Right lung (tissue), 10 donors: ENCODE data around the gene UNC119B. TPM values are rescaled to one million over a fixed set of nuclear protein-coding genes. Genes with fewer than 3 reads are reported as not detected.
"Not testable (repeated sequence)": the region's sequence is repeated elsewhere in the genome, so short reads cannot be mapped to it uniquely, and the experiment has no call there.

Experiments used
- DNase-seq, 2 donors: peaks; one replicate each; pipeline ENCODE4 v3.0.0-alpha.2; 2013
- long read RNA-seq, 8 donors: transcript quantifications; one replicate each; lab custom pipeline, GENCODE V29; 2026
- polyA plus RNA-seq, 5 donors: library from polyadenylated mRNA; unstranded; fragments of 120-200 nt; gene quantifications; one replicate each; pipeline versions ENCODE4 v1.2.1 to v1.2.3, GENCODE V29; 2013; ENCODE audit warnings: inconsistent platforms in 1 of 5, low replicate concordance in 1 of 5; ENCODE audit not compliant: insufficient read length in 5 of 5, insufficient read depth in 1 of 5

The UNC119B gene
- 10 to 100 TPM; 44.3 to 62.8 (median 54.0) TPM for polyA plus RNA-seq
- long read RNA-seq, donor 1, full-length matches to known transcripts: 10 of 30 reads
- long read RNA-seq, donor 1, partial matches to known transcripts: 20 of 30 reads
- long read RNA-seq, donor 1, other reads (novel, unspliced or antisense): 0 of 30 reads
- long read RNA-seq, donor 2, full-length matches to known transcripts: 7 of 7 reads
- long read RNA-seq, donor 2, partial matches to known transcripts: 0 of 7 reads
- long read RNA-seq, donor 2, other reads (novel, unspliced or antisense): 0 of 7 reads
- long read RNA-seq, donor 3, full-length matches to known transcripts: 9 of 17 reads
- long read RNA-seq, donor 3, partial matches to known transcripts: 8 of 17 reads
- long read RNA-seq, donor 3, other reads (novel, unspliced or antisense): 0 of 17 reads
- long read RNA-seq, donor 4, full-length matches to known transcripts: 10 of 16 reads
- long read RNA-seq, donor 4, partial matches to known transcripts: 6 of 16 reads
- long read RNA-seq, donor 4, other reads (novel, unspliced or antisense): 0 of 16 reads
- long read RNA-seq, donor 5, full-length matches to known transcripts: 15 of 39 reads
- long read RNA-seq, donor 5, partial matches to known transcripts: 24 of 39 reads
- long read RNA-seq, donor 5, other reads (novel, unspliced or antisense): 0 of 39 reads
- long read RNA-seq, donor 6, full-length matches to known transcripts: 8 of 26 reads
- long read RNA-seq, donor 6, partial matches to known transcripts: 18 of 26 reads
- long read RNA-seq, donor 6, other reads (novel, unspliced or antisense): 0 of 26 reads
- long read RNA-seq, donor 7, full-length matches to known transcripts: 14 of 24 reads
- long read RNA-seq, donor 7, partial matches to known transcripts: 10 of 24 reads
- long read RNA-seq, donor 7, other reads (novel, unspliced or antisense): 0 of 24 reads
- long read RNA-seq, donor 8, full-length matches to known transcripts: 6 of 12 reads
- long read RNA-seq, donor 8, partial matches to known transcripts: 6 of 12 reads
- long read RNA-seq, donor 8, other reads (novel, unspliced or antisense): 0 of 12 reads

GRCh38 chr12:120710031-120710804, at the start of gene UNC119B:
Gene UNC119B (plus strand): TSS chr12:120710458. CDS start chr12:120710475, 17 bp downstream.
- peak; percentile 60 to 70 for DNase-seq

- no peak for DNase-seq
Observed at GRCh38 chr12:120661432-120661831, 48.8 kb upstream of the UNC119B start.

GRCh38 chr12:120662879-120663278, 47.4 kb upstream of the UNC119B start:
- no peak for DNase-seq

- no peak for DNase-seq
Observed at GRCh38 chr12:120663741-120664140, 46.5 kb upstream of the UNC119B start.

- DNase-seq: no peak
Observed at GRCh38 chr12:120666571-120667390, 43.5 kb upstream of the UNC119B start.

GRCh38 chr12:120668091-120668867, 42.0 kb upstream of the UNC119B start:
- DNase-seq: no peak

- no peak for DNase-seq
Observed at GRCh38 chr12:120668868-120669840, 41.1 kb upstream of the UNC119B start.

GRCh38 chr12:120670237-120670636, 40.0 kb upstream of the UNC119B start:
- DNase-seq: not testable (repeated sequence)

GRCh38 chr12:120670667-120671066, 39.6 kb upstream of the UNC119B start:
- no peak for DNase-seq

- DNase-seq: no peak
Observed at GRCh38 chr12:120674097-120674636, 36.1 kb upstream of the UNC119B start.

- no peak for DNase-seq
Observed at GRCh38 chr12:120677765-120678473, 32.3 kb upstream of the UNC119B start.

GRCh38 chr12:120678572-120678971, 31.7 kb upstream of the UNC119B start:
- DNase-seq: no peak

- no peak for DNase-seq
Observed at GRCh38 chr12:120680165-120680738, 30.0 kb upstream of the UNC119B start.

- no peak for DNase-seq
Observed at GRCh38 chr12:120684523-120684932, 25.7 kb upstream of the UNC119B start.

GRCh38 chr12:120685522-120685921, 24.7 kb upstream of the UNC119B start:
- no peak for DNase-seq

GRCh38 chr12:120686151-120686689, 24.0 kb upstream of the UNC119B start:
- DNase-seq: peak; percentile 98
